HCT116 (cell line): ENCODE measurements around the gene BRINP1.

Experiments
- POLR2A ChIP-seq: IDR thresholded peaks from 2 replicates; pipeline ENCODE4 v1.7.0; 2011; ENCODE audit warnings: borderline replicate concordance; ENCODE audit not compliant: insufficient read depth, insufficient read length; ENCODE audit errors: extremely low read depth
- ZFX ChIP-seq: fragments of 450-650 bp; IDR thresholded peaks from 2 replicates; pipeline ENCODE4 v1.6.1; 2017

- TF ChIP-seq POLR2A: no peak
- TF ChIP-seq ZFX: no peak
These were observed 1.6 kb downstream of the BRINP1 start for GRCh38 chr9:119367683-119368075.
